HG03565 (cell line): ENCODE data around the gene RPN2.

Experiments
- ATAC-seq: cut with Tn5 transposase; IDR thresholded peaks from one replicate; pipeline ENCODE4 v1.9.1; 2021; ENCODE audit warnings: mild to moderate bottlenecking, moderate library complexity; ENCODE audit not compliant: unreplicated experiment

Gene RPN2

GRCh38 chr20:37288091-37288490 is 109.0 kb downstream of the RPN2 start:
- ATAC-seq: no peak

DNA sequence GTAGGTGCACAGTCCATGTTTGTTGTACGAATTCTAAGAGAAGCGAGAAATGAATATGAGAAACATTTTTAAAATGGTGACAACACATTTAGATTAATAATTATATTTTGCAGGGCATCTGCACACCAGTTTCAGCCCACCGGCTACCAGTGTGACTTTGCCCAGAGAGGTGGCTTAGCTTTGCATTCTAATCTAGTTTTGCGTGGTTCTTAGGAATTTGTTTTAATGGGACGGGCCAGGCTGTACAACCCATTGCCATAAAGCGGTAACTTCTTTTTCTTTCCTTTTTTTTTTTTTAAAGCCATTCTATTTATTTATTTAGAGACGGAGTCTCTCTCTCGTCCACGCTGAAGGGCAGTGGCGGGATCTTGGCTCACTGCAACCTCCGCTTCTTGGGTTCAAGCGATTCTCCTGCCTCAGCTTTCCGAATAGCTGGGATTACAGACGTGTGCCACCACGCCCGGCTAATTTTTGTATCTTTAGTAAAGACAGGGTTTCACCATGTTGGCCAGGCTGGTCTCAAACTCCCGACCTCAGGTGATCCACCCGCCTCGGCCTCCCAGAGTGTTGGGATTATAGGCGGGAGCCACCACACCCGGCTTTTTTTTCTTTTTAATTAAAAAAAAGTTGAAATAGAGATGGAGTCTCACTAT is 111.2 kb downstream of the RPN2 start:
- ATAC-seq: no peak
